GM12872 (cell line): Measurements from ENCODE around the gene HOPX.

Experiments used
- CTCF ChIP-seq: IDR thresholded peaks from 3 replicates; pipeline ENCODE4 v1.5.1; 2011; ENCODE audit warnings: low read depth, mild to moderate bottlenecking, low read length, moderate library complexity; ENCODE audit not compliant: insufficient read depth

Gene HOPX

DNA sequence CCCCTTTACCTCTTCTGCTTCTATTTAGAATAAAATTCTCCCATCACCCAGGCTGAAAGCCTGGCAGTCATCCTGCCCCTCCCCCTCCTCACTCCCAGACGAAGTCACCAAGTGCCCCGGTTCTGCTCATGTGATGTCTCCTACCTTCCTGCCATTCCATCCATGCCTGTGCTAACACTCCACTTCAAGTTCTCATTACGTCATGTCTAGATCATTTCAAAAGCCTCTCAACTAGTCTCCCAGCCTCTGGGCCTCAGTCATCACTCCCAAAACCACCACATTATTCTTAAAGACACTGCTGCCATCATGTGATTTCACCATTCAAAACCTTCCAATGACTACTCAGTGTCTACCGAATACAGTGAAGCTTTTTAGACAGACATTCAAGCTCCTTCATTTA is 17.2 kb upstream of the HOPX start:
- no peak for TF ChIP-seq CTCF

GRCh38 chr4:56696056-56696455 is 15.0 kb upstream of the HOPX start:
- TF ChIP-seq CTCF, result no peak

GRCh38 chr4:56692576-56692975 is 11.5 kb upstream of the HOPX start:
- TF ChIP-seq CTCF, result no peak

DNA sequence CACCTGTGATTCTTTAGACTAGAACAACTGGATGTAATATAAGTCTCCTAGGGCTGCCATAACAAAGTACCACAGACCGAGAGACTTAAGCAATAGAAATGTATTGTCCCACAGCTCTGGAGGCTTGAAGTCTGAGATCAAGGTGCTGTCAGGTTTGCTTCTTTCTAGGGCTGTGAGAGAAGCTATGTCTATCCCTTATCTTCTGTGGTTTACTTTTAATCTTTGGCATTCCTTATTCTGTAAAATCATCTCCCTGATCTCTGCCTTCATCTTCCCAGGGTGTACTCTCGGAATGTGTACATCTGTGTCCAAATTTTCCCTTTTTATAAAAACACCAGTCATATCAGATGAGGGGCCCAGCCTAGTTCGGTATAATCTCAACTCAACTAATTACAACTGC is 10.3 kb upstream of the HOPX start:
- no peak for TF ChIP-seq CTCF

- 0 out of 3 replicates have a peak, but pooled peaks have one; percentile 23 for TF ChIP-seq CTCF
These were observed 9.3 kb upstream of the HOPX start for GRCh38 chr4:56690393-56690792.

DNA sequence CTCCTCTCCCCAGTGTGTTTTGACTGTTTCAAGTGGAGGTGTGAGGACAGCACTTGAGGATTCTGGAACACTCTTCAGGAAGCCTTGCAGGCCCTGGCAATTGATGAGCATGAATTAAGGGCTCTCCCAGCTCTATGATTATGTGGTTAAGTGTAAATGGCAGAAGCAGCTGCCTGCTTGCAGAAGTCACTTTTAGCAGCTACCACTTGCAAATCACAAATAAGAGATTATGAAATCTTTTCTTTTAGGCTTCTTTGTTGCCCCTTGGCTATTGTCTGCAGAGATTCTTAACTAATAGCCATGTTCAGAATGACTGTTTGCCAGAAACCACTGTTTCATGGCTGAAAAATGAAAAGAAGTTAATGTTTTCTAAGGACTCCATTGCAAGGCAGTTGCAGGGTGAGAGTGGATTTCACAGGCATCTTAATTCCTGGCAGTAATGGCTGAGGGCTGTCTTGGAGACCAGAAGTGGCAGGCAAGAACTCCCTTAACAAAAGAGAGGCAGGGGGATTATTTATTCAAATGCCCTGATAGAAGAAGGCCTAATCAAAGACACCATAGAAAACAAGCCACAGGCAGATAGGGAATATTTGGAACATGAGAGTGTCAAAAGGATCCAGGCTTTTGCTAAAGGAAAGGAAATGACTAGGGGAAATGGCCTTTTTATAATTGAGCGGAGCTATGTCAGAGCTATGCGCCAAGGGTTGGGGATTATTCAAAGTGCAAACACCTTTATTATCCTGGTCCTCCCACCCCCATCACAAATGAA is 8.3 kb upstream of the HOPX start:
- TF ChIP-seq CTCF, result no peak

DNA sequence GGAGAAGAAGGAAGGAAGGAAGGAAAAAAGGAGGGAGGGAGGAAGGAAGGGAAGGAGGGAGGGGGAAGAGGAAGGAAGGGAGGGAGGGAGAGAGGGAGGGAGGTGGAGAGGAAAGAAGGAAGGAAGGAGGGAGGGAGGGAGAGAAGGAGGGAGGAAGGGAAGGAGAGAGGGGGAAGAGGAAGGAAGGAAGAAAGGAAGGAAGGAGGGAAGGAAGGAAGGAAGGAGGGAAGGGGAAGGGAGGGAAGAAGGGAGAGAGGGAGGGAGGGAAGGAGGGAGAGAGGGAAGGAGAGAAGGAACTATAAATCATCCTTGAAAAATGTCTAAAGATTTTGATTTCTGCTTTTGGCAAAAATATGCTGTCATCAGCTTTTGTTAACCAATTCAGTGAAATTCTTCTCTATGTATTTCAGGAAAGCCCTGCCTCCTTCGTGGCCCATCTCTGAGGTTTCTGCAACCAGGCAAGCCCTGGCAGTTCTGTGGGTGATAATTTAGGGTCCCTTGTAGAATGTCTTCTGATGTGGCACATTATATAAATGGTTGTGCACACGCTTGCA is 7.1 kb upstream of the HOPX start:
- no peak for TF ChIP-seq CTCF
